H1 (cell line): ENCODE results near the gene CACNA1C. TPM values are rescaled to one million over a fixed set of nuclear protein-coding genes. Genes with fewer than 3 reads are reported as not detected.
A peak's percentile ranks its signal among the peaks of the same experiment; 100 is the strongest.

Experiments used
- CTCF ChIA-PET: fragments of 300-600 bp; sonication (Branson Sonifier 250); formaldehyde crosslinking; loops from one replicate; lab custom pipeline; 2021; ENCODE audit not compliant: partially characterized antibody; lab: Charles Lee
- POLR2A ChIA-PET: fragments of 300-600 bp; sonication (Branson Sonifier 250); formaldehyde crosslinking; loops from one replicate; lab custom pipeline; 2021; ENCODE audit warnings: inconsistent platforms; ENCODE audit not compliant: partially characterized antibody; lab: Charles Lee
- DNase-seq, 2 experiments: peaks; one replicate each; pipeline versions ENCODE4 v3.0.0 to v3.0.0-alpha.2; 2010 to 2022; ENCODE audit warnings: low spot score in 2 of 2, low read depth in 1 of 2, mixed read lengths in 1 of 2
- FAIRE-seq: peaks from 2 replicates; lab custom pipeline; 2011; peaks lifted over from hg19 to GRCh38; lab: Jason Lieb, UNC
- H2AFZ ChIP-seq: 2 replicates; pipeline ENCODE4 v1.8.1; 2012; ENCODE audit warnings: low read length, inconsistent platforms
- H2AK5ac ChIP-seq: 2 replicates; pipeline ENCODE4 v1.6.1; 2013; ENCODE audit warnings: low read depth, low read length
- H2BK120ac ChIP-seq: replicated peaks from 2 replicates; pipeline ENCODE3; 2013; ENCODE audit warnings: low read depth, low read length, inconsistent platforms
- H2BK12ac ChIP-seq: 2 replicates; pipeline ENCODE4 v1.6.1; 2013; ENCODE audit warnings: low read depth, low read length
- H2BK15ac ChIP-seq: 2 replicates; pipeline ENCODE4 v1.6.1; 2013; ENCODE audit warnings: low read length
- H2BK20ac ChIP-seq: 2 replicates; pipeline ENCODE4 v1.6.1; 2013; ENCODE audit warnings: low read length
- H2BK5ac ChIP-seq: 2 replicates; pipeline ENCODE4 v1.6.1; 2013; ENCODE audit warnings: low read depth, low read length
- H3K14ac ChIP-seq: 2 replicates; pipeline ENCODE4 v1.6.1; 2013; ENCODE audit warnings: inconsistent platforms; ENCODE audit not compliant: insufficient read length
- H3K18ac ChIP-seq: 2 replicates; pipeline ENCODE4 v1.6.1; 2013; ENCODE audit warnings: low read length; ENCODE audit errors: extremely low read depth
- H3K23ac ChIP-seq: 2 replicates; pipeline ENCODE4 v1.6.1; 2013; ENCODE audit warnings: inconsistent platforms; ENCODE audit not compliant: insufficient read length
- H3K23me2 ChIP-seq: 2 replicates; pipeline ENCODE4 v1.6.1; 2013; ENCODE audit warnings: low read depth, low read length
- H3K27ac ChIP-seq: 2 replicates; pipeline ENCODE4 v1.6.1; 2011; ENCODE audit warnings: low read depth, low read length, inconsistent platforms
- H3K27me3 ChIP-seq, 4 experiments: replicated peaks in 1 of 4; 1 replicate in 1 of 4; 2 replicates in 3 of 4; pipeline versions ENCODE4 v1.6.1 to v1.8.1; 2011 to 2013; ENCODE audit warnings: low read length in 3 of 4, mild to moderate bottlenecking in 3 of 4, inconsistent platforms in 2 of 4, mixed read lengths in 2 of 4, moderate library complexity in 1 of 4; ENCODE audit not compliant: control insufficient read depth in 3 of 4, insufficient read depth in 3 of 4; ENCODE audit errors: extremely low read depth in 1 of 4
- H3K36me3 ChIP-seq, 4 experiments: 2 replicates each; pipeline versions ENCODE4 v1.6.1 to v1.8.1; 2011 to 2013; ENCODE audit warnings: mild to moderate bottlenecking in 4 of 4, low read length in 3 of 4, moderate library complexity in 2 of 4, control low read depth in 1 of 4, inconsistent platforms in 1 of 4; ENCODE audit not compliant: insufficient read depth in 4 of 4, control insufficient read depth in 2 of 4
- H3K4ac ChIP-seq: replicated peaks from 2 replicates; pipeline ENCODE3; 2013; ENCODE audit warnings: low read length, low read depth, mixed read lengths, inconsistent platforms; ENCODE audit not compliant: insufficient read length
- H3K4me1 ChIP-seq, 4 experiments: replicated peaks in 1 of 4; 1 replicate in 1 of 4; 2 replicates in 3 of 4; pipeline versions ENCODE4 v1.6.1 to v1.8.1; 2011 to 2013; ENCODE audit warnings: low read length in 3 of 4, inconsistent platforms in 2 of 4, mixed read lengths in 1 of 4; ENCODE audit not compliant: insufficient read depth in 4 of 4, control insufficient read depth in 3 of 4
- H3K4me2 ChIP-seq, 2 experiments: 2 replicates each; pipeline versions ENCODE4 v1.6.1 to v1.8.1; 2011 to 2013; ENCODE audit warnings: low read depth in 2 of 2, low read length in 2 of 2, control low read depth in 1 of 2, inconsistent platforms in 1 of 2, mild to moderate bottlenecking in 1 of 2; ENCODE audit not compliant: insufficient read depth in 1 of 2
- H3K4me3 ChIP-seq, 4 experiments: fragments of 200-600, 300-600 bp in 1 of 4; sonication (generic), shearing (Covaris generic), sonication (Bioruptor Twin) in 1 of 4; 2 replicates each; pipeline versions ENCODE4 v1.5.1 to v1.8.1; 2011 to 2016; ENCODE audit warnings: low read length in 4 of 4, low read depth in 3 of 4, control low read depth in 2 of 4, inconsistent platforms in 2 of 4, mild to moderate bottlenecking in 2 of 4, mixed read lengths in 1 of 4, moderate library complexity in 1 of 4; ENCODE audit not compliant: insufficient read depth in 2 of 4; ENCODE audit errors: extremely low read depth in 1 of 4
- H3K56ac ChIP-seq: replicated peaks from 2 replicates; pipeline ENCODE3; 2013; ENCODE audit warnings: low read depth, mild to moderate bottlenecking, mixed read lengths, low read length, inconsistent platforms; ENCODE audit not compliant: insufficient read length
- H3K79me1 ChIP-seq: 2 replicates; pipeline ENCODE4 v1.6.1; 2013; ENCODE audit warnings: low read depth, low read length, control low read depth
- H3K79me2 ChIP-seq, 2 experiments: 2 replicates each; pipeline versions ENCODE4 v1.6.1 to v1.8.1; 2012 to 2013; ENCODE audit warnings: low read length in 2 of 2, mild to moderate bottlenecking in 2 of 2, inconsistent platforms in 1 of 2; ENCODE audit not compliant: insufficient read depth in 2 of 2, control insufficient read depth in 1 of 2
- H3K9ac ChIP-seq, 4 experiments: replicated peaks in 1 of 4; 1 replicate in 1 of 4; 2 replicates in 3 of 4; pipeline versions ENCODE4 v1.6.1 to v1.8.1; 2011 to 2013; ENCODE audit warnings: low read depth in 3 of 4, low read length in 3 of 4, control low read depth in 2 of 4, mild to moderate bottlenecking in 2 of 4, moderate library complexity in 2 of 4, inconsistent platforms in 1 of 4; ENCODE audit errors: extremely low read depth in 1 of 4
- H3K9me3 ChIP-seq, 2 experiments: 2 replicates each; pipeline versions ENCODE4 v1.6.1 to v1.8.1; 2012 to 2013; ENCODE audit warnings: mild to moderate bottlenecking in 2 of 2, moderate library complexity in 2 of 2, control low read depth in 1 of 2, inconsistent platforms in 1 of 2, low read depth in 1 of 2, low read length in 1 of 2, mixed read lengths in 1 of 2; ENCODE audit not compliant: insufficient read depth in 2 of 2
- H4K20me1 ChIP-seq, 2 experiments: replicated peaks in 1 of 2; 2 replicates each; pipeline versions ENCODE3 to v1.8.1; 2011 to 2013; ENCODE audit warnings: inconsistent platforms in 2 of 2, low read length in 2 of 2, mild to moderate bottlenecking in 1 of 2; ENCODE audit not compliant: insufficient read depth in 2 of 2, control insufficient read depth in 1 of 2
- H4K5ac ChIP-seq: 2 replicates; pipeline ENCODE4 v1.6.1; 2013; ENCODE audit warnings: low read length, low read depth, mixed read lengths, inconsistent platforms; ENCODE audit not compliant: insufficient read length
- H4K8ac ChIP-seq: 2 replicates; pipeline ENCODE4 v1.8.0; 2013; ENCODE audit warnings: mild to moderate bottlenecking, moderate library complexity, low read length, inconsistent platforms; ENCODE audit not compliant: insufficient read depth; ENCODE audit errors: extremely low read depth
- H4K91ac ChIP-seq: replicated peaks from 2 replicates; pipeline ENCODE3; 2013; ENCODE audit warnings: low read length, mixed read lengths, inconsistent platforms; ENCODE audit not compliant: insufficient read length
- KDM1A ChIP-seq: fragments of 200-600, 300-600 bp; sonication (generic); IDR thresholded peaks from 2 replicates; pipeline ENCODE4 v1.7.1; 2016; ENCODE audit warnings: mild to moderate bottlenecking, low read length, borderline replicate concordance
- MAFK ChIP-seq: IDR thresholded peaks from 2 replicates; pipeline ENCODE4 v1.6.1; 2012; ENCODE audit warnings: low read depth, mild to moderate bottlenecking, improper control_type of control experiment, low read length
- NRF1 ChIP-seq: IDR thresholded peaks from 2 replicates; pipeline ENCODE4 v1.6.1; 2011; ENCODE audit warnings: mild to moderate bottlenecking, low read depth, low read length, improper control_type of control experiment
- SAP30 ChIP-seq: fragments of 300-600 bp; sonication (generic); IDR thresholded peaks from 2 replicates; pipeline ENCODE4 v1.7.1; 2012; ENCODE audit warnings: low read length, moderate library complexity, mild to moderate bottlenecking, inconsistent platforms; ENCODE audit not compliant: insufficient read depth, insufficient replicate concordance
- SUZ12 ChIP-seq: fragments of 200-600 bp; sonication (generic); IDR thresholded peaks from 2 replicates; pipeline ENCODE4 v1.6.1; 2012; ENCODE audit warnings: mild to moderate bottlenecking, inconsistent platforms, low read length, moderate library complexity, mixed read lengths
- WGBS, 2 experiments: shearing (Covaris generic) in 1 of 2; methylation state at CpG; one replicate each; pipeline versions ENCODE4 v1.1.6 to v1.1.7; 2013 to 2015; ENCODE audit warnings: low lambda C conversion rate in 2 of 2, mixed read lengths in 2 of 2, inconsistent platforms in 1 of 2, low coverage in 1 of 2, missing lambda C conversion rate in 1 of 2; ENCODE audit not compliant: insufficient replicate concordance in 2 of 2, insufficient coverage in 1 of 2, insufficient read length in 1 of 2; ENCODE audit errors: extremely low coverage in 1 of 2, missing lambda C conversion rate in 1 of 2; 5-methylcytosine and 5-hydroxymethylcytosine counted together
- polyA plus RNA-seq, 7 experiments: library from polyadenylated mRNA; depleted of rRNA in 3 of 7; stranded (reverse) in 5 of 7; unstranded in 2 of 7; fragments of >200 nt in 5 of 7; fragments of 200-250 nt in 2 of 7; gene quantifications; 1 replicate in 5 of 7; 2 replicates in 1 of 7; 4 replicates in 1 of 7; pipeline versions ENCODE4 v1.2.1 to v1.2.3, GENCODE V29; 2011 to 2013; ENCODE audit warnings: missing spikeins in 2 of 7, mixed read lengths in 2 of 7
- total RNA-seq: library from RNA; stranded (reverse); fragmentation: NEBNext Ultra II Directional; extraction: Animal tissue kit (Norgen Biotek cat#: 25700); gene quantifications from 2 replicates; pipeline ENCODE4 v1.2.1, GENCODE V29; 2021

Gene CACNA1C
- total and polyA plus RNA-seq, 2 of the 8 experiments (the other 6 are each of a cell fraction or from before 2014, with no cell fraction given), result 1.3 TPM

DNA sequence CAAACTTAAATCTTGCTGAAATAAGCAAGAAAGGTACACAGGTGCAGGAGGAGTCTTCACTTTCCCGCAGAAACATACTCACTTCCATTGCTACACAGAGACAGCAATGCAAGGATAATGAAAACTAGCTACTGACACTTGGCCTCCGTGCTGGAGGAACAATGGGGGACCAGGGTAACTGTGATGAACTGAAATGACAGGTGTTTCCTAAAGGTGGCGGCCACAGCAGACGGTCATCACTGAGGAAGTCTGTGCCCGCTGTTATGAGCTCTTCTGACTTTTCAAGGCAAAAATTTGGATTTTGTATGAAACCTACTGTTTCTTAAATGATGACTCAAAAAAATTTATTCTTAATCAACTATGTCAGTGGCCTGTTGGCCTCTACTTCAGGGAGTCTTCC lies 189.4 kb downstream of the CACNA1C start:
- H3K18ac ChIP-seq, result no peak overlapping the region
- ChIA-PET POLR2A (no interaction called here), CTCF (interaction anchor here (0.6 to 4.4 kb wide), 8 partner anchors 10 to 153 kb away, joined by 3 to 19 read pairs (median 4); no protein-coding TSS in a partner anchor)
- H2AK5ac ChIP-seq, result no peak overlapping the region
- DNase-seq (no peak), FAIRE-seq (no peak)
- H2BK120ac ChIP-seq, result no peak overlapping the region
- H4K91ac ChIP-seq, result no peak overlapping the region
- no peak for TF ChIP-seq MAFK
- TF ChIP-seq NRF1, result no peak
- TF ChIP-seq KDM1A, result no peak
- TF ChIP-seq SUZ12, result no peak
- TF ChIP-seq SAP30, result no peak
- H2BK15ac ChIP-seq, result 0 out of 2 replicates have a peak overlapping the region, but pooled peaks have one; percentile 67
- no peak overlapping the region for H3K4ac ChIP-seq
- H4K8ac ChIP-seq, result no peak overlapping the region; the same call in 1 of the 2 replicates
- no peak overlapping the region for H2BK5ac ChIP-seq
- no peaks in the 10 kb centered on the region for H3K23me2 ChIP-seq
- WGBS, 2 experiments, result 92% methylated on average over 5 of the region's 5 CpGs; no CpG with 5 or more reads in 1 of the 2 experiments
- H3K4me2 ChIP-seq, result no peak overlapping the region
- no peak overlapping the region for H3K9ac ChIP-seq
- H3K79me2 ChIP-seq, result no peaks in the 10 kb centered on the region
- no peak overlapping the region for H4K5ac ChIP-seq
- peaks cover 10 to 22% (median 20%) of the 10 kb centered on the region in 4 experiments for H3K4me1 ChIP-seq
- no peak overlapping the region for H2AFZ ChIP-seq
- no peaks in the 10 kb centered on the region for H3K79me1 ChIP-seq
- H3K9me3 ChIP-seq, result no peaks in the 10 kb centered on the region
- H3K4me3 ChIP-seq, result no peak overlapping the region
- H4K20me1 ChIP-seq, result no peaks in the 10 kb centered on the region
- H3K27me3 ChIP-seq, result no peaks in the 10 kb centered on the region
- no peak overlapping the region for H3K14ac ChIP-seq
- no peak overlapping the region for H2BK20ac ChIP-seq
- no peak overlapping the region for H3K27ac ChIP-seq
- H3K36me3 ChIP-seq, result no peaks in the 10 kb centered on the region
- no peak overlapping the region for H3K23ac ChIP-seq
- H3K56ac ChIP-seq, result no peak overlapping the region
- no peak overlapping the region for H2BK12ac ChIP-seq
